Right lung (tissue), 5 donors: ENCODE data around the gene GLI3. TPM values are rescaled to one million over a fixed set of nuclear protein-coding genes. Genes with fewer than 3 reads are reported as not detected.
"Not testable (repeated sequence)": the region's sequence is repeated elsewhere in the genome, so short reads cannot be mapped to it uniquely, and the experiment has no call there.

Experiments
- DNase-seq, 2 donors: peaks; one replicate each; pipeline ENCODE4 v3.0.0-alpha.2; 2013
- polyA plus RNA-seq, 5 donors: library from polyadenylated mRNA; unstranded; fragments of 120-200 nt; gene quantifications; one replicate each; pipeline versions ENCODE4 v1.2.1 to v1.2.3, GENCODE V29; 2013; ENCODE audit warnings: inconsistent platforms in 1 of 5, low replicate concordance in 1 of 5; ENCODE audit not compliant: insufficient read length in 5 of 5, insufficient read depth in 1 of 5

Gene GLI3
- polyA plus RNA-seq, 5 donors = 26.5 to 35.8 (median 28.7) TPM

DNA sequence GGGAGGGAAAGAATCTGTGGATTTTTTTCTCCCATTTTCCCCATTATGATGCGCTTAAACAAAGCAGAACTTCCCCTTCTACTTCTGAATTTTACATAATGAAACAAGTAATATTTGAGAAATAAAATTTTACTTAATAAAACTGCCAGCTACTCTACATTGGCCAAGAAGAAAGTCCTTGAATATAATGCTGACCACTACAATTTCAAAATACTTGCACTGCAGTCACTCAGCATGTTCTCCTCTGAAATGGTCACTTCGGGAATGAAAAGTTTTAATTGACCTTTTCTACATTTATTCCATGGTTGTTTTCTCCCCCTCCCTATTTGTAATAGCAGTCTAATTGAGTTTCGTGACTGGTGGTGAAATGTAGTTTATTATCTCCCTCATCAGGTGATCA, 23.9 kb downstream of the GLI3 start:
- no peak for DNase-seq

DNA sequence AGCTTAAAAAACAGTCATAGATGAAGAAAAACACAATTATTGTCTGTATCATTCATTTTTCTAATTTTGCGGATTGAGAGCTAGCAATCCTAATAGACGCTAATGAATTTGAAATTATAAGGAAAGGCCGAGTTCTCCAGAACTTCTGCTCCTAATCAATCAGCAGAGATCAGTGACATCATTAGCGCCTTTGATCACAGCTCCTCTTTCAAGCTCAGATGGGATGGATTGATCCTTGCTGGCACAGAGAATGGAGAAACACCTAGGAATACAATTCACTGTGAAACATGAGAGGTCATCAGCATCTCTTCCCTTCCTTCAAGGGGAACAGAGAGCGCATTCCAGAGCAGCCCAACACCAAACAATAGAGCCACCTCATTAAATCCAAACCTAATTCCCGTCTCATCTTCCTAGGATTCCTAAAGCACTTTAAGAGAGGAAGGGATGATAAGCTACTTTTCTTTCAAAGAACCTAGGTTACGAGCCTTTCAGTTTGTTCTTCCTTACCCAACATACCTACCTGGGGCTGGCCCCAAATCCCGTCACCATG, 24.4 kb downstream of the GLI3 start:
- DNase-seq = no peak

DNA sequence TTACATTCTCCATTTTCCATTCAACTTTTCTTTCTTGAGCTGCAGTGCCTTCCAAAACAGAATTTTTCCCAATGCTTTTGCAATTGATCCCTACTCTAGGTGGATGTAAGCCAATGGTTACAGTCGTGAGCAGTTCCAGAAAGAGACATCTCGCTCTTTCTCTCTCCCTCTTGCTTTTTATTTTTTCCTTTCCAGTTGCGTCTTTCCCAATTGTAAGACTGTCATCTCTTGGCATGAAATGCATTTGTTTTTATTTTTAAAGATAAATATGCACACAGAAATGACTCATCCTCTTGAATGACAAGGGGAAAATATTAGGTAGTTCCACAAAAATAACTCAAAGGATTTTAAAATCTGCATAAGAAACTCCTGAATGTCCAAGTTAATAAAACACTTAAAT, 25.1 kb downstream of the GLI3 start:
- no peak for DNase-seq

DNA sequence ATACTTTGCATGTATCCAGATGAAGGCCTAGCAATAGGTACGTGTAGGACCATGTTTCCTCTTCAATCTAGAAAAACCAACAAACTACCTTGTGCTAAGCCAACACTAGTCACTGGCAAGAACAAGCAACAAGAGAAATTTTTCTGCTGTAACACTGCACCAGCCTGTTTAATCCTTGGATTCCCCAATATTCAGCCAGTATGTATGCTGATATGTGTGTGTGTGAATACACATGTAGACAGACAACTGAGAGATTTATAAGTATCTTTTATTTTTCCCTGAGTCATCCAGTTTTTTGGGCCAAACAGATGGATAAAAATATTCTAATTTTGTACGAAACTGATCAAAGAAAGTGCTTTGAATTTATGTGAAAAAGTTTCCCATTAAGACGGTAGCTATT, 26.2 kb downstream of the GLI3 start:
- DNase-seq = no peak

DNA sequence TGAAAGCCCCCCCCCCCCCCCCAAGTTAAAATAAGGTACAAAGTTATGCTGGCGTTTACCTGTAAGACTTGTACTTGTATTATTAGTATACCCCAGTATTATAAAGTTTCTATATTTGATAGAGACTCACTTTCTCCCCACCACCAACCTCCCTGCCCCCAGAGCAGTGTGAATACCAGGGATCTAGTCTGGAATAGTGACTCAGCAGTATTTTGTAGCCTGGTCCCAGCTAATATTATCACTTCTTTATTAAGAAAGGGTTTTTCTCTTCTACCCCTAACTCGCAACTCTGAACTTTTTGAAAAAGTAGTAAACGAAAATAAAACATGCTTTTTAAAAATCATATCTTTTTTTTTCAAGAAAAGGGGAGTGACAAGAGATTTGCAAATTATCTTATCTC, 26.7 kb downstream of the GLI3 start:
- no peak for DNase-seq

DNA sequence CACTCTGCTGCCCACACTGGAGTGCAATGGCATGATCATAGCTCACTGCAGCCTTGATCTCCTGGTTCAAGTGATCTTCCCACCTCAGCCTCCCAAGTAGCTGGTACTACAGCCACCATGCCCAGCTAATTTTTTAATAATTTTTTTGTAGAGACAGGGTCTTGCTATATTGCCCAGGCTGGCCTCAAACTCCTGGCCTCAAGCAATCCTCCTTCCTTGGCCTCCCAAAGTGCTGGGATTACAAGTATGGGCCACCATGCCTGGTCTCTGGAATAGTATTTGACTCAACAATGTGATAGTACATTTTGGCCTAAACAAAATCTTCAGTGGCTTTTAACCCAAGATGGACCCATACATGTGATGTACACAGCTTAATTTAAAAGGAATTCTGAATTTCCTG, 27.9 kb downstream of the GLI3 start:
- not testable (repeated sequence) for DNase-seq

DNA sequence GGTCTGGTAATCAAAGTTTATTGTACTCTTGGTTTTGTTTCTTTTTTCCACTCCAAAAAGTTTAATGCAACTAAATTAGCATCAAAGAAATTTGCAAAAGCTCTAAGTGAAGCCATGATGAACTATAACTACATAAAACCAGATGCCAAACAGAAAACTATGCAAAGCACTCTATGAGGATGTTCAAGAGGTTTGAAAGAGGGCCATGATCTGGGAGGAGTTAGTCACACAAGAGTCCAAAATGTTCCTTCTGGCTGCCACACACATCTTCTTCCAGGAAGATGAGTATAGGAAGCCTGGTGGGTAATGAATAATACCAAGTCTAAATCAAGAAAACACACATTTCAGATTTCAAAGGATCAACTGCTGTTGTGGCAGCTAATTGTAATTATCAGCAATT, 28.4 kb downstream of the GLI3 start:
- DNase-seq = no peak

DNA sequence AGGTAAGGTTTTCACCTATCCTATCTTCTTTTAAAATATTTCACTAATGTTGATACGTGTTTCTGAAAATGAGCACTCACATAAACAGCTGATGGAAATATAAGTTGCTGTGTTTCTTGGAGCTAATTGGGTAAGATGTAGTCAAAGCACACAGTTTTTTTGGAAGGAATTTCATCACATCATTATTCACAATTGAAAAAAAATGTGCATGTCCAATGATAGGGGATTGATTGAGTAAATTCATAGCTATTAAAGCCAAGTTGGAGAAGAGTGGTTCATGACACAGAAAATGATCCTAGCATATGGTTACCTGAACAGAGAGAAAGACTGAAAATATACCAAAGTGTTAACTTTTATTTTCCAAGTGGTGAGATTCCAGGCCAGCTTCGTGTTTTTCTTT, 29.6 kb downstream of the GLI3 start:
- no peak for DNase-seq

DNA sequence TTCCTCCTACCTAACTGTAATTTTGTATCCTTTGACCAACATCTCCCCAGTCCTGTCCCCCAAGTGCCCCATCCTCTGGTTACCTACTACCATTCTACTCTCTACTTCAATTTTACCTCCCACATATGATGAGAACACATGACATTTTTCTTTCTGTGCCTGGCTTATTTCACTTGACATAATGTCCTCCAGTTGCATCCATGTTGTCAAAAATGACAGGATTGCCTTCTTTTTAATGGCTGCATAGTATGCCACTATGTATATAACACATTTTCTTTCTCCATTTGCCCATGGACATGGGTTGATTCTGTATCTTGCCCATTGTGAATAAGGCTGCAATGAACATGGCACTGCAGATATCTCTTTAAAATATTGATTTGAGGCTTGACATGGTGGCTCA, 33.7 kb downstream of the GLI3 start:
- DNase-seq = no peak

DNA sequence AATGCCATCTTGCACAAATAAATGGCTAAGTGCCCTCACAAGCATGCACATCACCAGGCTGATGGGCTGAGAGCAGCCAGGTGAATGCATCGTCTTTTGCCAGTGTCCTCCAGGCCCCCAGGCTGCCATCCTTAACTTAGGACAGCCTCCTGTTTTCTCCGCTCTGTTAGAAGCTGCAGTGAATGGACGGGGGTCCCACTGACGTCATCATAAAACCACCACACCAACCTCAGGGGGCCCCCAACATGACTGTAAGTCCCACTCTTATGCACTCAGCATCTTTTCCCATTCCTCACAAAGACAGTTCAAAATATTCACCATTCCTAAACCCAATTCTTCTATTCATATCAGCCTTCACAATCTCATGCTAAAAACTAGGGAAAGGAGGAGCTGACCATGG, 34.4 kb downstream of the GLI3 start:
- no peak for DNase-seq

DNA sequence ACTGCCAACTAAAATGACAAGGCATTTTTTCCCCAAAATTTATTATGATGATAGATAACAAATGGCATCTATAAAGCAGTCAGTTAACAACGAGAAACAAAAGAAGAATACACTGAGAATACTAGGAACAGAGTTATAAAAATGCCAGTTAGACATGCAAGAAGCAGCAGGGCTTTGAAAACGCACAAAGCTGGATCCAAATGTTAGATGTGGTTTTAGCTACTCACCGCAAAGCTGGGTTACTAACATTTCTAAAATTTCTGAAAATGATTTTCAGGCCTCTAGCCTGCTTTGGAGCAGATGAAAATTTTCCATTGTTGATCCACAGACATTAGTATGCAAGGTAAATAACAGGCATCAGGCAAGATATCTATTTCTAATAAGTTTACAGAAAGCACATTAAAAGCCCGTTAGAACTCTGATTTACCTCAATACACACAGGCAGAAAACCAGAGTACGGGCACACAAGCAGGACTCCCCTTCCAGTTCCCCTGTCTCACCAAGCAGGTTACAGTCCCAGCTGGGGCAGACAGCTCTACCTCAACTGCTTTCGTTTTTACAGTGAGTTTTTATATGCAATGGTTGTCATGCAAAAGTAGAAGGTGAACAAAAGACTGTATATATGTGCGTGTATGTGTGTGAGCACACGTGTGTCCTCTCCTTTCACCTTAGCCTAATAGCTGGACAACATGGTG, 37.9 kb downstream of the GLI3 start:
- no peak for DNase-seq

DNA sequence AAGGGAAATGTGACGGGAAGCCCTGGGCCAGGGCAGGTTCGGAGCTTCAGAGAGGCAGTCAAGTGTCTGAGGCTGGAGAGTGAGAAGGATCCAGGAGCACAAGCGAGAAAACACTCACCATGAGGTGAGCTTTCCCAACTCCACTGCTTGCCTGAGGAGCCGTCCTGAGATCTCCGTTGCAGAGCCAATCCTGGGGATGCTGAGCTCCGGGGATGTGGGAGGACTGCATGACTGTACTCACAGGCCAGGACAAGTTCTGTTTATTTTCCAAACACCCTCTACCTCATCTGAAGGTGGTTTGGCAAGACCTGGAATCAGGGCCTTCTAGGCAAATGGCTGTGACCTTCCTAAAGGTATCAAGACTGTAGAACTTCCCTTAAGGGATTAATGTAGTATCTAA, 38.7 kb downstream of the GLI3 start:
- DNase-seq = no peak

DNA sequence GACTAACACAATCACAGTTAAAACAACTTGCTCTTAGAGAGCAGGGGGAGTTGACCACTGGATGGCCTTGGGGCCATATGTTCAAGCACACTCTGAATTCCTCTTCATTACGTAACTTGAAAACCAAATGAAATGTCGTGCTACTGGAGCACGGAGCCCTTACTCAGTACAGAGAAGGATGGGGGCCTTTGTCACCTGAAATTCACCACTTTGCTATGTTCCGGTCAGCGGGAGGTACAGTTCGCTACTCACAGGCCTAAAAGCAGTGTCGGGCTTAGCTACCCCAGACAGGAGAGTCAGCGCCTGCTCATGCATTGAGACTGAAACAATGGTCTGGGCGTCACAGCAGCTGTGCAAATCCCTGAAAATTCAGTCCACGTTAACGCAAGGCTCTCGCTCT, 39.6 kb downstream of the GLI3 start:
- no peak for DNase-seq

DNA sequence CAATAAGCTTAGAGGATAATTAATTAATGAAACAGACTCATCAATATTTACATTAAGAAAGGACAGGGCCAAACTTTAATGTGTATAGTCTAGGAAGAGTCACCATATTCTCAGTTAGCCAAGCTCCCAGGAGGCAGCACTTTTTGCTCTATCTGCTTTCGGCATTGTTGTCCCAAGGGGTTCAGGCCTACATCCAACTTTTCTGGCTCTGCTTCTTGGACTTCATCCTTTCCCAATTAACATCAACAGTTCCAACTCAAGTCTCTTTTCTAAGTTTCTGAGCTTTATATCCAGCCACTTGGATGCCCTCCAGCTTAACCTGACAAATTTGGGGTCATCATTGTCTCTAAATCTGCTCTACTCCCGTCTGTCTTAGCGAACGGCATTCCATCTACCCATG, 42.8 kb downstream of the GLI3 start:
- DNase-seq = no peak

DNA sequence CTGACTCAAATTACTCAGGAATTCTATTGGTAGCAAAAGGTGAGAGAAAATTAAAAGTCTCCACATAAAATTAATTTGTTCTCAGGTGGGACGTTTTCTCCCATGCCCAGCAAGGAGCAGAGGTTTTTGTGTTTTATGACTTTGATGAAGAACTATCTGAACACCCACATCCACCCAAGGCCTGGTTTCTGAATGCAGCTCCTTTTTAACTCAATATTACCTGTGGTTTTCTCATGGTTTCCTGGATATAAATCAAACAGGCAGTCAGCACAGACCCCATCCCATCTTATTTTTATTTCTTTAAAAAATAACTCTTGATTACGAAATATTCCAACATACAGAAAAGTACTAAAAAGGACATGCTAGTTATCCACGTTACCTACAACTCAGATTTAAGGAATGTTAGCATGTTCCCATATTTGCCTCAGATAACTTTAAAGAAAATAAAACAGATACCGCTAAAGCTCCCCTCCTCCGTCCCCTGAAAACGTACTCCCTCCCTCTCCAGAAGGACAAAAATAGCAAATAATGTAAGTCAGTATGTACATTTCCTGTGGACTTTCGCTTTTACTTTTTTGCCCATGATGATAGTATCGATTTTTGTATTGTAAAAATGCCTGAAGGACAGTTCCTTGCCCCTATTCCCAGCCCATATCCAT, 43.4 kb downstream of the GLI3 start:
- no peak for DNase-seq

DNA sequence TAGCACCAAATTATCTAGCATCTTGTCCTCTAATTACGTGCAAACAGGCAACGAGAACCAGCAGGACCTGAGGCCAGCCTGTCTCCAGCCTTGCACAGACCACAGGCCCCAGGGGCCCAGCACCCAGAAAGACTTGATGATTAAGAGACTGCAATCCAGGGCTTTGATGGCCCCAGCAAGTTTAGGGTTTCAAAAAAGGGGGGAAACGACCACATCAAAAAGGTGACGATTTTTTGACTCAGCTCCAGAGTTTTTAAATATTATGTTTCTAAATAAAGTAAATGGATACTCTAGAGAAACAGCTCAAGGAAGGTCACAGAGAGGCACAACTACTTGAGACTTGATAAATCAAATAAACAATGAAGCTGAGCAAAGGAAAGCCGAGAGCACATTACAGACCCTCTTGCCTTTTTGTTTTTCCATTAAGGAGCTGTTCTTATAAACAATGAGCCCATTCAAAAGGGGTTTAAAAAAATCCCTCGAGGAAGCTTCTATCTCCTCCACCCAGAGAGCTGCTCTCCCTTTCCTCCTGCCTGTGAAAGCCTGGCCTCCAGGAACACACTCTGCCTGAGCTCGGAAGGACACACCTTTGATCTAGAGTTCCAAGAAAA, 44.1 kb downstream of the GLI3 start:
- no peak for DNase-seq

DNA sequence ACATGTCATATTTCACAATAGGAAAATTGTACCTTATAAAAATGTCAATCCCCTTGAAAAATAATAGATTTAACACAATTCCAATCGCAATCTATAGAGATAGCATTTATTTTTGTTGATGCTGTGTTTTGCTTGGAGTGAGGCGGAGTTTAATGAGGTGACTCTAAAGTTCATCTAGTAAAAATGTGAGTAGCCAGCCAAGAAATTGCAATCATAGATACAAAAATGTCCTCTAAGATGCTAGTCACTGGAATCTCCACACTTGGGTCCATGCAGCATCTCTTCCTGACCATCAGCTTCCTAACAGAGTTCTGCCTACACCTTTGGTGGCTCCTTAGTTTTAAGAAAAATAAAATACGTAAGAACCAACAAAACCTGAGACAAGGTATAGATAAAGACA, 44.9 kb downstream of the GLI3 start:
- no peak for DNase-seq

DNA sequence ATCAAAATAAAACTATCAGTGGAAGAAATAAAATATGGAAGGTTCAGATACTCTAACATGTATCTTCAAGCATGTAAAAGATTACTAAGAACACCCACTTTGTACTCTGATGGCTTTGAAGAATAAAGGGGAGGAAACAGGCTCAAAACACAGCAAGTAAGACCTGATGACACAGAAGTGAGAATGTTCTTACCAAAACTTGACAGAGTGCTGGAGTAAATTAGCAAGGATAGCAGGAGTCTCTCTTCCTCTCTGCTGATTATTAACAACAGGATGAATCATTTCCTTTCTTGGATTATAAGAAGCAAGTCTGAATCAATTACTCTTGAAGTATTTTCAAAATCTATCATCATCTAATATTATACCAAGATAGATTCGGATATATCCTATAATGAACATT, 47.5 kb downstream of the GLI3 start:
- DNase-seq = no peak

DNA sequence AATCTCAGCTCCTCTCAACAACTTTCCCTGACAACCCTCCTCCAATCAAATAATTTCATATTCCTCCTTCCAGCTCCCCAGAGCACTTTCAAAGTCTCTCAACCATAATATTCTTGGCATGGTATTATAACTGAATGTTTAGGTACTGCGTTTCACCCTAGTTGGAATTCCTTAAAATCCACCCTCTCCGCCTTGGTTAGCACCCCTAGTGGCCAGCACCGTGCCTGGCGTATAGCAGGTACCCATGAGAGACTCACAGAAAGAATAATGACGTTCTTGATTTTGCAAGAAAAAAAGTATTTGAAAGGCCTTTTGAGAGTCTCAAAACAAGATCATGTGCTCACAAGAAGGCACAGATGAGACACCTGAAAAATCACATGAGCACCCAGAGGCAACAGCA, 50.9 kb downstream of the GLI3 start:
- DNase-seq = no peak

DNA sequence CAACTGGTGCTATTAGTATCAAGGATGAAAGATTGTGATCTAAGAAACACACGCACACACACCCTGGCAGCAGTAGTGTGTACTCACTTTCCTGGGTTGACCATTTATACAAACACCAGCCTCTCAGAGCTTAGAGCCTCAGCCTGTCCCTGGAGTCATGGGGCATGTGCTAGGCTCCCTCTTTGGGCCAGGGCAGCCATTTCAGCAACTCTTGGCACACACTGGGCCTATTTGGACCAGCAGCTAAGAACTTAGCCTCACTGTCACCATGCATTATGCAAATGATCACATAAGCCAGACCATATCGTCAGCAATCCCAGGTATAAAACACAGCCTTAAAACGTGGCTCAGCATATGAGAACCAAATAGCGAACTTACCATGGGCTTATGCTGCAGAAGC, 51.3 kb downstream of the GLI3 start:
- DNase-seq = no peak

DNA sequence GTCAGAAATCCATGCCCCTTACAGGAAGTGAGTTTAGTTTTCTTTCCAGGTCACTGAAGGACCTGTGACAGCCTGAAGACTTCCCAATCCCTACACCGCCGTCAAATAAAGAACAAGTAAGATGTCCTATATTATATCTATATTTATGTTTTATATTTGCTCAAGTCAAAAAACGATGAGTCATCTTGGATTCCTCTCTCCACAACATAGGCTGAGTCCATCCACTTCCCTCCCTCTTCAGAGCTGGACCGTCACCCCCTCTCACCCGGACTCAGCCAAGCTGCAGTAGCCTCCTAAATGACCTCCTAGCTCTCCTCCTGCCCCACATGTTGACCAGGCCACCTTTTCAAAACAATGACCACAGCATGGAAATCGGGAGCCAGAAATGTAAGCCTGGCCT, 53.5 kb downstream of the GLI3 start:
- no peak for DNase-seq

DNA sequence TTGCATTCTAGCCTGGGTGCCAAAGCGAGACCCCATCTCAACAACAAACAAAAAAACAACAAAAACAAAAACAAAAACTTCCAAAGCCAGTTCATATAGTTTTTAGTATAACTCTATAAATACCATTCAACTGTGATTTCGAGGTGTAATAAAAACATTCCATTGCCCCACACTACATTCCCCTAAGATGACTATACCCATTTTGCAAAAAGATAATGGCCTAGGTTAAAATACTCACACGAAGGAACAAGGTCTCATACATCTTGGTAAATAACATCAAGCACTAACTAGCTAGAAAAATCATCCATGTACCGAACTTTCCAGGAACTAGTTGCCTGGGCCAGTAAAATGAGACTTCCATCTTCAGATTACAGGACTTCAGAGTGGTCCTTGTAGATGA, 55.4 kb downstream of the GLI3 start:
- no peak for DNase-seq

DNA sequence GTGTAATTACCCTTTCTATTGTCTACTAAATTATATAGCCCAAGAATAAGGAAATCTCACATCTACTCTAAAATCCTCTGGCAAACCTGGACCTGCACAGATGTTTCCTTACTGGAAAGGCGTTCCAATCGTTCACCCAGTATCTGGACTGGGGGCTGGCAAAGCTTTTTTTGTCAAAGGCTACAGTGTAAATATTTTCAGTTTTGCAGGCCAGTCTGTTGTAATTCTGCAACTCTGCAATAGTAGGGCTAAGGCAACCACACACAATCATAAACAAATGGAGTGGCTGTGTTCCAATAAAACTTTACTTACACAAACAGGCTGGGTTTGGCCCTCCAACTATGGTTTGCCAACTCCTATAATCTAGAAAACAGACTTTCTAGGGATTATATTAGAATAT, 56.2 kb downstream of the GLI3 start:
- DNase-seq = no peak
